Measurements from ENCODE around the gene RAB5IF. TPM values are rescaled to one million over a fixed set of nuclear protein-coding genes. Genes with fewer than 3 reads are reported as not detected.
"Not testable (repeated sequence)": the region's sequence is repeated elsewhere in the genome, so short reads cannot be mapped to it uniquely, and the experiment has no call there.

The RAB5IF gene
- polyA plus RNA-seq, 1 donor from 2014 or later = 205 TPM

GRCh38 chr20:36608388-36608728 lies 2.8 kb downstream of the RAB5IF start:
- not testable (repeated sequence) for H3F3A ChIP-seq (ENCODE audit: insufficient read depth, low read length, poor library complexity, severe bottlenecking); H3K9ac ChIP-seq (ENCODE audit: low read length); H4K20me1 ChIP-seq (ENCODE audit: insufficient read depth); H3K4me2 ChIP-seq (ENCODE audit: low read length); H3K36me3 ChIP-seq (ENCODE audit: insufficient read depth, low read length); H3K27me3 ChIP-seq (ENCODE audit: insufficient read depth, low read depth, low read length); H3K9me2 ChIP-seq (ENCODE audit: insufficient read depth, low read length); H2AFZ ChIP-seq (ENCODE audit: low read depth, low read length); H3K4me3 ChIP-seq (ENCODE audit: low read length); H3K9me3 ChIP-seq (ENCODE audit: low read length); H3K27ac ChIP-seq (ENCODE audit: low read length)
- peaks cover 25% of the 10 kb centered on the region for H3K79me2 ChIP-seq (replicated peaks; ENCODE audit: insufficient read depth, low read length)

- Histone ChIP-seq H3K27ac (ENCODE audit: low read length) (no peak overlapping the region), H3K27me3 (ENCODE audit: insufficient read depth, low read depth, low read length) (no peaks in the 10 kb centered on the region), H3K4me3 (ENCODE audit: low read length) (no peak overlapping the region), H3K9me3 (ENCODE audit: low read length) (no peaks in the 10 kb centered on the region), H3K9me2 (ENCODE audit: insufficient read depth, low read length) (no peaks in the 10 kb centered on the region), H3K9ac (ENCODE audit: low read length) (no peak overlapping the region), H3F3A (ENCODE audit: insufficient read depth, low read length, poor library complexity, severe bottlenecking) (no peaks in the 10 kb centered on the region), H3K79me2 (replicated peaks; ENCODE audit: insufficient read depth, low read length) (peaks cover 15% of the 10 kb centered on the region), H2AFZ (ENCODE audit: low read depth, low read length) (no peak overlapping the region), H3K36me3 (ENCODE audit: insufficient read depth, low read length) (no peaks in the 10 kb centered on the region), H3K4me2 (ENCODE audit: low read length) (no peak overlapping the region), H4K20me1 (ENCODE audit: insufficient read depth) (no peaks in the 10 kb centered on the region)
- TF ChIP-seq EP300 (conservative IDR thresholded peaks at IDR 0.05; ENCODE audit: poor library complexity, severe bottlenecking) = no peak
- TF ChIP-seq TAF1 (IDR thresholded peaks at IDR 0.05; ENCODE audit: low read depth) = no peak
- no peak for TF ChIP-seq REST (IDR thresholded peaks at IDR 0.05; ENCODE audit: borderline replicate concordance)
- no peak for TF ChIP-seq CTCF (IDR thresholded peaks at IDR 0.05; ENCODE audit: poor library complexity, severe bottlenecking)
- no peak for TF ChIP-seq MXI1 (conservative IDR thresholded peaks at IDR 0.05; ENCODE audit: poor library complexity, severe bottlenecking)
- TF ChIP-seq SMC3 (conservative IDR thresholded peaks at IDR 0.05; ENCODE audit: poor library complexity) = no peak
- TF ChIP-seq RAD21 (conservative IDR thresholded peaks at IDR 0.05) = no peak
- TF ChIP-seq EZH2 (IDR thresholded peaks at IDR 0.05; ENCODE audit: borderline replicate concordance, insufficient read depth, low read length, poor library complexity, severe bottlenecking) = no peak
- no peak for TF ChIP-seq POLR2AphosphoS5 (IDR thresholded peaks at IDR 0.05)
Measured at GRCh38 chr20:36611625-36612024, 6.0 kb downstream of the RAB5IF start.

GRCh38 chr20:36613974-36614373 lies 8.4 kb downstream of the RAB5IF start:
- Histone ChIP-seq H3K4me3 (ENCODE audit: low read length) (no peak overlapping the region), H3K9me2 (ENCODE audit: insufficient read depth, low read length) (no peaks in the 10 kb centered on the region), H3K9ac (ENCODE audit: low read length) (no peak overlapping the region), H3K36me3 (ENCODE audit: insufficient read depth, low read length) (no peaks in the 10 kb centered on the region), H3K4me2 (ENCODE audit: low read length) (no peak overlapping the region), H4K20me1 (ENCODE audit: insufficient read depth) (no peaks in the 10 kb centered on the region), H3K27me3 (ENCODE audit: insufficient read depth, low read depth, low read length) (no peaks in the 10 kb centered on the region), H3K79me2 (replicated peaks; ENCODE audit: insufficient read depth, low read length) (no peaks in the 10 kb centered on the region), H3K9me3 (ENCODE audit: low read length) (no peaks in the 10 kb centered on the region), H3K27ac (ENCODE audit: low read length) (no peak overlapping the region), H2AFZ (ENCODE audit: low read depth, low read length) (no peak overlapping the region), H3F3A (ENCODE audit: insufficient read depth, low read length, poor library complexity, severe bottlenecking) (no peaks in the 10 kb centered on the region)
- no peak for TF ChIP-seq EP300 (conservative IDR thresholded peaks at IDR 0.05; ENCODE audit: poor library complexity, severe bottlenecking)
- no peak for TF ChIP-seq MXI1 (conservative IDR thresholded peaks at IDR 0.05; ENCODE audit: poor library complexity, severe bottlenecking)
- no peak for TF ChIP-seq POLR2AphosphoS5 (IDR thresholded peaks at IDR 0.05)
- TF ChIP-seq TAF1 (IDR thresholded peaks at IDR 0.05; ENCODE audit: low read depth) = no peak
- TF ChIP-seq REST (IDR thresholded peaks at IDR 0.05; ENCODE audit: borderline replicate concordance) = no peak
